Keratinocyte (primary cell): ENCODE results near the gene UVSSA. TPM values are rescaled to one million over a fixed set of nuclear protein-coding genes. Genes with fewer than 3 reads are reported as not detected.

ENCODE experiments used
- DNase-seq: peaks from one replicate; pipeline ENCODE4 v3.0.0-alpha.2; 2011; ENCODE audit warnings: low read depth, missing footprints, low spot score
- FAIRE-seq: peaks from 2 replicates; lab custom pipeline; 2011; peaks lifted over from hg19 to GRCh38; lab: Jason Lieb, UNC
- H2AFZ ChIP-seq: 2 replicates; pipeline ENCODE4 v1.6.0; 2012; ENCODE audit warnings: low read length, control low read depth, inconsistent platforms; ENCODE audit not compliant: control insufficient read depth
- H3K27ac ChIP-seq: 2 replicates; pipeline ENCODE4 v1.5.1; 2011; ENCODE audit warnings: low read length; ENCODE audit not compliant: control insufficient read depth, insufficient read depth
- H3K27me3 ChIP-seq: 3 replicates; pipeline ENCODE4 v1.6.0; 2011; ENCODE audit warnings: low read length; ENCODE audit not compliant: control insufficient read depth, insufficient read depth; ENCODE audit errors: extremely low read depth
- H3K36me3 ChIP-seq, 2 experiments: 2 replicates in 1 of 2; 3 replicates in 1 of 2; pipeline ENCODE4 v1.5.1; 2011; ENCODE audit warnings: low read length in 2 of 2, mild to moderate bottlenecking in 1 of 2; ENCODE audit not compliant: control insufficient read depth in 2 of 2, insufficient read depth in 2 of 2; ENCODE audit errors: extremely low read depth in 1 of 2
- H3K4me1 ChIP-seq: 3 replicates; pipeline ENCODE4 v1.5.1; 2011; ENCODE audit warnings: low read length; ENCODE audit not compliant: control insufficient read depth, insufficient read depth; ENCODE audit errors: extremely low read depth
- H3K4me2 ChIP-seq: 3 replicates; pipeline ENCODE4 v1.6.0; 2011; ENCODE audit warnings: low read depth, low read length; ENCODE audit not compliant: control insufficient read depth, insufficient read depth; ENCODE audit errors: extremely low read depth
- H3K4me3 ChIP-seq, 3 experiments: fragments of 200-600 bp in 1 of 3; sonication (generic) in 1 of 3; 2 replicates in 2 of 3; 3 replicates in 1 of 3; pipeline ENCODE4 v1.5.1; 2011 to 2016; ENCODE audit warnings: low read length in 3 of 3, mild to moderate bottlenecking in 3 of 3, control low read depth in 2 of 3, inconsistent platforms in 1 of 3, low read depth in 1 of 3, mixed read lengths in 1 of 3, mixed run types in 1 of 3, moderate library complexity in 1 of 3; ENCODE audit not compliant: control insufficient read depth in 2 of 3, insufficient read depth in 2 of 3; ENCODE audit errors: extremely low read depth in 1 of 3
- H3K79me2 ChIP-seq: 2 replicates; pipeline ENCODE4 v1.6.0; 2012; ENCODE audit warnings: low read length; ENCODE audit not compliant: control insufficient read depth, insufficient read depth
- H3K9ac ChIP-seq: 3 replicates; pipeline ENCODE4 v1.6.0; 2011; ENCODE audit warnings: low read length; ENCODE audit not compliant: control insufficient read depth, insufficient read depth; ENCODE audit errors: extremely low read depth
- H3K9me1 ChIP-seq: 3 replicates; pipeline ENCODE4 v1.6.0; 2011; ENCODE audit warnings: low read length; ENCODE audit not compliant: control insufficient read depth, insufficient read depth; ENCODE audit errors: extremely low read depth
- H3K9me3 ChIP-seq: 2 replicates; pipeline ENCODE4 v1.5.1; 2012; ENCODE audit warnings: low read depth, low read length; ENCODE audit not compliant: control insufficient read depth
- H4K20me1 ChIP-seq: 3 replicates; pipeline ENCODE4 v1.6.0; 2011; ENCODE audit warnings: low read length; ENCODE audit not compliant: control insufficient read depth, insufficient read depth; ENCODE audit errors: extremely low read depth
- EZH2 ChIP-seq: IDR thresholded peaks from one replicate; pipeline ENCODE4 v1.6.1; 2012; ENCODE audit warnings: inconsistent platforms, mild to moderate bottlenecking, low read length, moderate library complexity
- dilution Hi-C: fragments of 300-500 bp; cut with MboI; formaldehyde crosslinking; loops from one replicate; pipeline ENCODE4 v1.7.0; 2020; ENCODE audit warnings: low sequenced_read_pairs; ENCODE audit not compliant: extremely low pct_ligation_motif_present
- polyA plus RNA-seq, 5 experiments: library from polyadenylated mRNA; depleted of rRNA in 3 of 5; stranded (reverse) in 3 of 5; stranded (forward) in 1 of 5; unstranded in 1 of 5; fragments of >200 nt; gene quantifications; 1 replicate in 1 of 5; 2 replicates in 3 of 5; 3 replicates in 1 of 5; pipeline versions ENCODE4 v1.2.1 to v1.2.3, GENCODE V29; 2011 to 2012; ENCODE audit warnings: missing spikeins in 2 of 5, low read depth in 1 of 5, low replicate concordance in 1 of 5
- TF ChIP-seq, protein P1 (sequence below), 3 experiments: IDR thresholded peaks in 1 of 3; conservative IDR thresholded peaks in 1 of 3; optimal IDR thresholded peaks in 1 of 3; 2 replicates in 2 of 3; 3 replicates in 1 of 3; pipeline versions ENCODE3 to v1.5.1; 2011; ENCODE audit warnings: low read length in 3 of 3, mild to moderate bottlenecking in 3 of 3, moderate library complexity in 2 of 3, control low read depth in 1 of 3, inconsistent platforms in 1 of 3; ENCODE audit not compliant: insufficient read depth in 2 of 3; ENCODE audit errors: extremely low read depth in 1 of 3

The UVSSA gene
- polyA plus RNA-seq, 1 donor (not counting 4 experiments of a cell fraction or from before 2014, with no cell fraction given): 4.7 TPM

- Histone ChIP-seq H3K9me1 (no peaks in the 10 kb centered on the region), H3K9ac (no peak overlapping the region), H2AFZ (no peak overlapping the region), H3K4me1 (no peaks in the 10 kb centered on the region), H3K27me3 (no peaks in the 10 kb centered on the region), H3K79me2 (no peaks in the 10 kb centered on the region), H3K4me3 (no peak overlapping the region), H3K4me2 (no peak overlapping the region), H3K36me3 (peaks cover 4 to 16% of the 10 kb centered on the region in 2 experiments), H4K20me1 (no peaks in the 10 kb centered on the region), H3K9me3 (no peaks in the 10 kb centered on the region), H3K27ac (no peak overlapping the region)
- dilution Hi-C loops: no loop called here
- TF ChIP-seq, protein P1, sequence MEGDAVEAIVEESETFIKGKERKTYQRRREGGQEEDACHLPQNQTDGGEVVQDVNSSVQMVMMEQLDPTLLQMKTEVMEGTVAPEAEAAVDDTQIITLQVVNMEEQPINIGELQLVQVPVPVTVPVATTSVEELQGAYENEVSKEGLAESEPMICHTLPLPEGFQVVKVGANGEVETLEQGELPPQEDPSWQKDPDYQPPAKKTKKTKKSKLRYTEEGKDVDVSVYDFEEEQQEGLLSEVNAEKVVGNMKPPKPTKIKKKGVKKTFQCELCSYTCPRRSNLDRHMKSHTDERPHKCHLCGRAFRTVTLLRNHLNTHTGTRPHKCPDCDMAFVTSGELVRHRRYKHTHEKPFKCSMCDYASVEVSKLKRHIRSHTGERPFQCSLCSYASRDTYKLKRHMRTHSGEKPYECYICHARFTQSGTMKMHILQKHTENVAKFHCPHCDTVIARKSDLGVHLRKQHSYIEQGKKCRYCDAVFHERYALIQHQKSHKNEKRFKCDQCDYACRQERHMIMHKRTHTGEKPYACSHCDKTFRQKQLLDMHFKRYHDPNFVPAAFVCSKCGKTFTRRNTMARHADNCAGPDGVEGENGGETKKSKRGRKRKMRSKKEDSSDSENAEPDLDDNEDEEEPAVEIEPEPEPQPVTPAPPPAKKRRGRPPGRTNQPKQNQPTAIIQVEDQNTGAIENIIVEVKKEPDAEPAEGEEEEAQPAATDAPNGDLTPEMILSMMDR (optimal IDR thresholded peaks at IDR 0.05 in 1 of 3, IDR thresholded peaks at IDR 0.05 in 1 of 3, conservative IDR thresholded peaks at IDR 0.05 in 1 of 3; ENCODE audit: extremely low read depth in 1 of 3, insufficient read depth in 2 of 3, low read length in 3 of 3): no peak
- TF ChIP-seq EZH2: no peak
- FAIRE-seq: no peak
- DNase-seq: no peak
Observed at GRCh38 chr4:1380368-1381151, 33.6 kb downstream of the UVSSA start.

- Histone ChIP-seq H3K9me3 (no peaks in the 10 kb centered on the region), H2AFZ (no peak overlapping the region), H3K27ac (no peak overlapping the region), H3K9ac (no peak overlapping the region), H3K4me1 (no peaks in the 10 kb centered on the region), H3K27me3 (no peaks in the 10 kb centered on the region), H3K4me2 (no peak overlapping the region), H3K4me3 (no peak overlapping the region), H3K36me3 (peaks cover 4 to 20% of the 10 kb centered on the region in 2 experiments), H4K20me1 (no peaks in the 10 kb centered on the region), H3K79me2 (no peaks in the 10 kb centered on the region), H3K9me1 (no peaks in the 10 kb centered on the region)
- FAIRE-seq (no peak), DNase-seq (no peak)
- dilution Hi-C loops: no loop called here
- TF ChIP-seq EZH2: no peak
- TF ChIP-seq, protein P1 (optimal IDR thresholded peaks at IDR 0.05 in 1 of 3, IDR thresholded peaks at IDR 0.05 in 1 of 3, conservative IDR thresholded peaks at IDR 0.05 in 1 of 3; ENCODE audit: extremely low read depth in 1 of 3, insufficient read depth in 2 of 3, low read length in 3 of 3): no peak
Observed at GRCh38 chr4:1381181-1381621, 34.2 kb downstream of the UVSSA start.
